HCT116 (cell line): ENCODE data around the gene NOC4L. TPM values are rescaled to one million over a fixed set of nuclear protein-coding genes. Genes with fewer than 3 reads are reported as not detected.

ENCODE experiments used
- ATAC-seq: fragments of 200-7000 bp; cut with Tn5 transposase; 2 replicates; pipeline ENCODE4 v1.9.1; 2020; ENCODE audit warnings: mild to moderate bottlenecking, moderate library complexity
- BruUV-seq: library from RNA; stranded (reverse); fragments of 400-500 nt; replicated peaks from 2 replicates; lab custom pipeline; 2021; lab: Mats Ljungman, UMichigan
- CTCF ChIA-PET: fragments of 300-600 bp; sonication (Branson Sonifier 250); formaldehyde crosslinking; loops from one replicate; lab custom pipeline; 2021; ENCODE audit warnings: antibody characterized with exemption; lab: Charles Lee
- POLR2A ChIA-PET: fragments of 300-600, 350-600 bp; sonication (Branson Sonifier 250); formaldehyde crosslinking; loops from one replicate; lab custom pipeline; 2021; ENCODE audit warnings: antibody characterized with exemption; lab: Charles Lee
- RAD21 ChIA-PET, 2 experiments: fragments of 300-600 bp; sonication (Branson Sonifier 250); formaldehyde crosslinking; loops; one replicate each; lab custom pipeline; 2023; ENCODE audit warnings: low total read pairs in 2 of 2; ENCODE audit not compliant: uncharacterized antibody in 2 of 2, unreplicated experiment in 2 of 2, low non-redundant PET in 1 of 2; lab: Charles Lee
- DNase-seq: peaks from one replicate; pipeline ENCODE4 v3.0.0-alpha.2; 2010; ENCODE audit warnings: low read depth, low spot score
- H2AFZ ChIP-seq: fragments of 200-600 bp; shearing (Covaris generic), sonication (generic); 2 replicates; pipeline ENCODE4 v1.6.1; 2017; ENCODE audit warnings: low read depth, mixed run types, mixed read lengths, antibody characterized with exemption, low read length; ENCODE audit not compliant: poor library complexity, severe bottlenecking
- H3K27ac ChIP-seq: 2 replicates; pipeline ENCODE4 v1.5.1; 2012; ENCODE audit warnings: low read depth, low read length
- H3K27me3 ChIP-seq: fragments of 200-600 bp; sonication (generic); 2 replicates; pipeline ENCODE4 v1.6.1; 2016; ENCODE audit warnings: mixed run types, low read length, mixed read lengths; ENCODE audit not compliant: insufficient read depth
- H3K36me3 ChIP-seq, 2 experiments: fragments of 200-500 bp in 1 of 2; fragments of 200-600 bp in 1 of 2; sonication (Bioruptor generic) in 1 of 2; sonication (generic) in 1 of 2; 2 replicates each; pipeline versions ENCODE4 v1.5.1 to v1.6.1; 2014 to 2016; ENCODE audit warnings: low read length in 2 of 2, inconsistent platforms in 1 of 2, mixed read lengths in 1 of 2, mixed run types in 1 of 2; ENCODE audit not compliant: insufficient read depth in 2 of 2, control insufficient read depth in 1 of 2
- H3K4me1 ChIP-seq, 2 experiments: fragments of 200-600 bp in 1 of 2; sonication (generic) in 1 of 2; 2 replicates each; pipeline versions ENCODE4 v1.5.1 to v1.6.1; 2012 to 2017; ENCODE audit warnings: low read length in 2 of 2, inconsistent platforms in 1 of 2, mild to moderate bottlenecking in 1 of 2, mixed read lengths in 1 of 2, mixed run types in 1 of 2, moderate library complexity in 1 of 2; ENCODE audit not compliant: insufficient read depth in 2 of 2, control insufficient read depth in 1 of 2
- H3K4me2 ChIP-seq: fragments of 200-600 bp; sonication (generic); 2 replicates; pipeline ENCODE4 v1.6.1; 2017; ENCODE audit warnings: mixed run types, low read length, mixed read lengths
- H3K4me3 ChIP-seq, 2 experiments: fragments of 200-600 bp in 1 of 2; sonication (generic) in 1 of 2; replicated peaks in 1 of 2; 2 replicates each; pipeline ENCODE4 v1.5.1; 2011 to 2016; ENCODE audit warnings: low read length in 2 of 2, control low read depth in 1 of 2, low read depth in 1 of 2, mild to moderate bottlenecking in 1 of 2, mixed read lengths in 1 of 2, mixed run types in 1 of 2
- H3K79me2 ChIP-seq: fragments of 200-600 bp; sonication (generic); 2 replicates; pipeline ENCODE4 v1.6.1; 2017; ENCODE audit warnings: mild to moderate bottlenecking, mixed run types, low read length, moderate library complexity, mixed read lengths; ENCODE audit not compliant: insufficient read depth
- H3K9ac ChIP-seq: fragments of 200-600 bp; sonication (generic); 2 replicates; pipeline ENCODE4 v1.6.1; 2016; ENCODE audit warnings: low read length, mixed read lengths
- H3K9me2 ChIP-seq: fragments of 200-600 bp; sonication (generic), shearing (Covaris generic); 2 replicates; pipeline ENCODE4 v1.6.1; 2017; ENCODE audit warnings: mixed run types, mild to moderate bottlenecking, moderate library complexity; ENCODE audit not compliant: insufficient read depth
- H3K9me3 ChIP-seq, 2 experiments: fragments of 200-500 bp in 1 of 2; fragments of 200-600 bp in 1 of 2; sonication (Bioruptor generic) in 1 of 2; sonication (generic) in 1 of 2; 2 replicates each; pipeline ENCODE4 v1.6.1; 2014 to 2017; ENCODE audit warnings: low read length in 2 of 2, mixed read lengths in 2 of 2, inconsistent platforms in 1 of 2, low read depth in 1 of 2, mild to moderate bottlenecking in 1 of 2, mixed run types in 1 of 2, moderate library complexity in 1 of 2; ENCODE audit not compliant: control insufficient read depth in 1 of 2, insufficient read depth in 1 of 2
- H4K20me1 ChIP-seq: fragments of 200-600 bp; sonication (generic), shearing (Covaris generic); 2 replicates; pipeline ENCODE4 v1.6.1; 2017; ENCODE audit warnings: mixed run types, mild to moderate bottlenecking, moderate library complexity; ENCODE audit not compliant: insufficient read depth
- CBX3 ChIP-seq: IDR thresholded peaks from 2 replicates; pipeline ENCODE4 v1.6.1; 2012; ENCODE audit warnings: low read depth
- CEBPB ChIP-seq: IDR thresholded peaks from 2 replicates; pipeline ENCODE4 v1.6.1; 2012; ENCODE audit warnings: low read depth
- EGR1 ChIP-seq: IDR thresholded peaks from 2 replicates; pipeline ENCODE4 v1.6.1; 2012; ENCODE audit warnings: low read depth
- EZH2 ChIP-seq: fragments of 200-600 bp; sonication (generic); IDR thresholded peaks from 2 replicates; pipeline ENCODE4 v1.6.1; 2017; ENCODE audit warnings: antibody characterized with exemption, mixed run types
- EZH2phosphoT487 ChIP-seq: fragments of 200-600 bp; IDR thresholded peaks from 2 replicates; pipeline ENCODE4 v1.6.1; 2018; ENCODE audit warnings: antibody characterized with exemption, borderline replicate concordance
- JUND ChIP-seq: IDR thresholded peaks from 2 replicates; pipeline ENCODE4 v1.6.1; 2012
- POLR2A ChIP-seq: IDR thresholded peaks from 2 replicates; pipeline ENCODE4 v1.7.0; 2011; ENCODE audit warnings: borderline replicate concordance; ENCODE audit not compliant: insufficient read depth, insufficient read length; ENCODE audit errors: extremely low read depth
- SIN3A ChIP-seq: IDR thresholded peaks from 2 replicates; pipeline ENCODE4 v1.6.1; 2012; ENCODE audit warnings: low read depth
- SP1 ChIP-seq: IDR thresholded peaks from 2 replicates; pipeline ENCODE4 v1.6.1; 2012; ENCODE audit warnings: low read depth
- SRF ChIP-seq: IDR thresholded peaks from 2 replicates; pipeline ENCODE4 v1.6.1; 2012; ENCODE audit warnings: low read depth
- TCF7L2 ChIP-seq: IDR thresholded peaks from 2 replicates; pipeline ENCODE4 v1.7.0; 2011; ENCODE audit warnings: borderline replicate concordance, inconsistent platforms; ENCODE audit not compliant: insufficient read depth, insufficient read length; ENCODE audit errors: extremely low read depth
- YY1 ChIP-seq: IDR thresholded peaks from 2 replicates; pipeline ENCODE4 v1.6.1; 2011; ENCODE audit warnings: low read length, low read depth, moderate library complexity, mild to moderate bottlenecking; ENCODE audit not compliant: insufficient replicate concordance; ENCODE audit errors: extremely low read depth
- intact Hi-C: fragments of 100-400 bp; cut with micrococcal nuclease; formaldehyde crosslinking; loops from 2 replicates; pipeline ENCODE4 v1.10.0; 2022
- total RNA-seq: library from RNA; stranded (reverse); gene quantifications from one replicate; pipeline ENCODE4 v1.2.1, GENCODE V29; 2021; ENCODE audit not compliant: unreplicated experiment
- TF ChIP-seq, protein P1 (sequence below): IDR thresholded peaks from 2 replicates; pipeline ENCODE4 v1.6.1; 2012
- TF ChIP-seq, protein P2 (sequence below), 3 experiments: fragments of 200-600 bp in 1 of 3; sonication (generic) in 1 of 3; IDR thresholded peaks in 2 of 3; conservative IDR thresholded peaks in 1 of 3; 2 replicates each; pipeline ENCODE4 v1.5.1; 2012 to 2017; ENCODE audit warnings: low read depth in 2 of 3, low read length in 2 of 3, antibody characterized with exemption in 1 of 3, borderline replicate concordance in 1 of 3, control low read depth in 1 of 3, mild to moderate bottlenecking in 1 of 3, mixed read lengths in 1 of 3, mixed run types in 1 of 3, moderate library complexity in 1 of 3; ENCODE audit not compliant: insufficient read depth in 1 of 3
- TF ChIP-seq, protein P3 (sequence below): IDR thresholded peaks from 2 replicates; pipeline ENCODE4 v1.6.1; 2012; ENCODE audit warnings: low read depth
- TF ChIP-seq, protein P4 (sequence below): IDR thresholded peaks from 2 replicates; pipeline ENCODE4 v1.6.1; 2012

Gene NOC4L
- total RNA-seq, 1 experiment from 2014 or later = 47.6 TPM

DNA sequence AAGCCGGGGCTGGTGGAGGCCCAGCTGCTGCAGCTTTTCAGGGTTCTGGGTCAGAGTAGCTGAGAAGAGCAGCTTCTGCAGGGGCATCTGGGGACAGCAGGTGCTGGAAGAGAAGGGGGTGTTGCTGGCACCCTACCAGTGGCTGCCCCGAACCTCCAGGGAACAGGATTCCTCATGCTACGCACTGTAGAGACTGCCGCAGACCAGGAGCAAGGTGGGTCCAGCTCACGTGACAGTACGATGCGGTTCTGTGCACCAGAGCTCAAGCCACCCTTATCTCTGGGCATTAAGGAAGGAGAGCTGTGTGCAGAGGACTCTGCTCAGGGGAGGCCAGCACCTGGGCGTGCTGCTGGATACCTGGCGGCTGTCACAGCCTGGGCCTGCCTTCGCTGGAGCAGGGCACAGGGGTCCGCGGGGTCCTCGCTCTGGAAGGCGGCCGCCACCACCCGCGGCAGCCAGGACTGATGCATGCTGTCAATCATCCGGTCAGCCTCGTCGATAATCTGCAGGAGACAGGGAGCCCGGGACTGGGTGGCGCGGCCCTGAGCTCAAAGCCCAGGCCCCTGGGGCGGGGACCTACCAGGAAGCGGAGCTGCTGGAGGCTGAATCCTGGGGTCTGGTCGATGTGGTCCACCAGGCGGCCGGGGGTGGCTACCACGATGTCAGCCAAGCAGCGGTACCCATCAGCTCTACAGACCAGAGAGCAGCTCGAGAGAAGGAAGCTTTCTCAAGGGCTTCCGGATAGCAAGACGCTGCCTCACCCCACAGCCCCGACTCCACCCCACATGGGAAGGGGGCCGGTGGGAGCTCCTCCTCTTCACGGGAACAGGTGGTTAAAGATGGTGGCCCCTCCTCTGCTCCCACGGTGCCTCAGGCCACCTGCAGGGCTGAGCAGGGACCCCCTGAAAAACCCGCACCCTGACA, 3.1 kb upstream of the NOC4L start:
- Histone ChIP-seq H3K9me3 (no peaks in the 10 kb centered on the region), H2AFZ (no peak overlapping the region), H3K79me2 (peaks cover 45% of the 10 kb centered on the region), H3K9me2 (no peaks in the 10 kb centered on the region), H3K27ac (no peak overlapping the region), H3K4me1 (peaks cover 12 to 18% of the 10 kb centered on the region in 2 experiments; a peak in 3 of 4 replicates), H4K20me1 (no peaks in the 10 kb centered on the region), H3K4me2 (no peak overlapping the region), H3K36me3 (peaks cover 26 to 40% of the 10 kb centered on the region in 2 experiments; a peak in 3 of 4 replicates), H3K9ac (no peak overlapping the region), H3K4me3 (no peak overlapping the region), H3K27me3 (no peaks in the 10 kb centered on the region)
- no peak for TF ChIP-seq EZH2phosphoT487
- TF ChIP-seq CBX3 = no peak
- TF ChIP-seq EZH2 = no peak
- no peak for TF ChIP-seq CEBPB
- TF ChIP-seq, protein P1, sequence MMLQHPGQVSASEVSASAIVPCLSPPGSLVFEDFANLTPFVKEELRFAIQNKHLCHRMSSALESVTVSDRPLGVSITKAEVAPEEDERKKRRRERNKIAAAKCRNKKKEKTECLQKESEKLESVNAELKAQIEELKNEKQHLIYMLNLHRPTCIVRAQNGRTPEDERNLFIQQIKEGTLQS = no peak
- TF ChIP-seq, protein P2, sequence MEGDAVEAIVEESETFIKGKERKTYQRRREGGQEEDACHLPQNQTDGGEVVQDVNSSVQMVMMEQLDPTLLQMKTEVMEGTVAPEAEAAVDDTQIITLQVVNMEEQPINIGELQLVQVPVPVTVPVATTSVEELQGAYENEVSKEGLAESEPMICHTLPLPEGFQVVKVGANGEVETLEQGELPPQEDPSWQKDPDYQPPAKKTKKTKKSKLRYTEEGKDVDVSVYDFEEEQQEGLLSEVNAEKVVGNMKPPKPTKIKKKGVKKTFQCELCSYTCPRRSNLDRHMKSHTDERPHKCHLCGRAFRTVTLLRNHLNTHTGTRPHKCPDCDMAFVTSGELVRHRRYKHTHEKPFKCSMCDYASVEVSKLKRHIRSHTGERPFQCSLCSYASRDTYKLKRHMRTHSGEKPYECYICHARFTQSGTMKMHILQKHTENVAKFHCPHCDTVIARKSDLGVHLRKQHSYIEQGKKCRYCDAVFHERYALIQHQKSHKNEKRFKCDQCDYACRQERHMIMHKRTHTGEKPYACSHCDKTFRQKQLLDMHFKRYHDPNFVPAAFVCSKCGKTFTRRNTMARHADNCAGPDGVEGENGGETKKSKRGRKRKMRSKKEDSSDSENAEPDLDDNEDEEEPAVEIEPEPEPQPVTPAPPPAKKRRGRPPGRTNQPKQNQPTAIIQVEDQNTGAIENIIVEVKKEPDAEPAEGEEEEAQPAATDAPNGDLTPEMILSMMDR (IDR thresholded peaks at IDR 0.05 in 2 of 3, conservative IDR thresholded peaks at IDR 0.05 in 1 of 3; ENCODE audit: borderline replicate concordance in 1 of 3, insufficient read depth in 1 of 3, low read depth in 2 of 3, low read length in 2 of 3) = no peak
- no peak for TF ChIP-seq POLR2A
- no peak for TF ChIP-seq SP1
- TF ChIP-seq, protein P3, sequence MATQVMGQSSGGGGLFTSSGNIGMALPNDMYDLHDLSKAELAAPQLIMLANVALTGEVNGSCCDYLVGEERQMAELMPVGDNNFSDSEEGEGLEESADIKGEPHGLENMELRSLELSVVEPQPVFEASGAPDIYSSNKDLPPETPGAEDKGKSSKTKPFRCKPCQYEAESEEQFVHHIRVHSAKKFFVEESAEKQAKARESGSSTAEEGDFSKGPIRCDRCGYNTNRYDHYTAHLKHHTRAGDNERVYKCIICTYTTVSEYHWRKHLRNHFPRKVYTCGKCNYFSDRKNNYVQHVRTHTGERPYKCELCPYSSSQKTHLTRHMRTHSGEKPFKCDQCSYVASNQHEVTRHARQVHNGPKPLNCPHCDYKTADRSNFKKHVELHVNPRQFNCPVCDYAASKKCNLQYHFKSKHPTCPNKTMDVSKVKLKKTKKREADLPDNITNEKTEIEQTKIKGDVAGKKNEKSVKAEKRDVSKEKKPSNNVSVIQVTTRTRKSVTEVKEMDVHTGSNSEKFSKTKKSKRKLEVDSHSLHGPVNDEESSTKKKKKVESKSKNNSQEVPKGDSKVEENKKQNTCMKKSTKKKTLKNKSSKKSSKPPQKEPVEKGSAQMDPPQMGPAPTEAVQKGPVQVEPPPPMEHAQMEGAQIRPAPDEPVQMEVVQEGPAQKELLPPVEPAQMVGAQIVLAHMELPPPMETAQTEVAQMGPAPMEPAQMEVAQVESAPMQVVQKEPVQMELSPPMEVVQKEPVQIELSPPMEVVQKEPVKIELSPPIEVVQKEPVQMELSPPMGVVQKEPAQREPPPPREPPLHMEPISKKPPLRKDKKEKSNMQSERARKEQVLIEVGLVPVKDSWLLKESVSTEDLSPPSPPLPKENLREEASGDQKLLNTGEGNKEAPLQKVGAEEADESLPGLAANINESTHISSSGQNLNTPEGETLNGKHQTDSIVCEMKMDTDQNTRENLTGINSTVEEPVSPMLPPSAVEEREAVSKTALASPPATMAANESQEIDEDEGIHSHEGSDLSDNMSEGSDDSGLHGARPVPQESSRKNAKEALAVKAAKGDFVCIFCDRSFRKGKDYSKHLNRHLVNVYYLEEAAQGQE = no peak
- TF ChIP-seq EGR1 = no peak
- TF ChIP-seq TCF7L2 = no peak
- TF ChIP-seq YY1 = no peak
- TF ChIP-seq, protein P4, sequence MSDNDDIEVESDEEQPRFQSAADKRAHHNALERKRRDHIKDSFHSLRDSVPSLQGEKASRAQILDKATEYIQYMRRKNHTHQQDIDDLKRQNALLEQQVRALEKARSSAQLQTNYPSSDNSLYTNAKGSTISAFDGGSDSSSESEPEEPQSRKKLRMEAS = no peak
- TF ChIP-seq SIN3A = no peak
- no peak for TF ChIP-seq JUND
- TF ChIP-seq SRF = no peak
- ChIA-PET RAD21 (no interaction called here), CTCF (no interaction called here), POLR2A (no interaction called here)
- no TSS peak for BruUV-seq
- ATAC-seq (no peak), DNase-seq (no peak)
- intact Hi-C loops = no loop called here
